Ovary (tissue), 9 donors: ENCODE data around the gene OTOL1. TPM values are rescaled to one million over a fixed set of nuclear protein-coding genes. Genes with fewer than 3 reads are reported as not detected.
"Not testable (repeated sequence)": the region's sequence is repeated elsewhere in the genome, so short reads cannot be mapped to it uniquely, and the experiment has no call there.

Experiments
- DNase-seq, 5 donors: peaks; one replicate each; pipeline ENCODE4 v3.0.0-alpha.2; 2019 to 2020
- H3K27ac ChIP-seq, 2 donors: fragments of 200-600 bp; one replicate each; pipeline versions ENCODE4 v1.5.1 to v1.8.0; 2019 to 2022
- H3K27me3 ChIP-seq: fragments of 200-600 bp; one replicate; pipeline ENCODE4 v1.8.0; 2022
- H3K36me3 ChIP-seq: fragments of 200-600 bp; sonication (generic); one replicate; pipeline ENCODE4 v1.5.1; 2019
- H3K4me1 ChIP-seq: one replicate; pipeline ENCODE4 v1.8.1; 2013; ENCODE audit warnings: mild to moderate bottlenecking, moderate library complexity; ENCODE audit not compliant: insufficient read depth
- H3K4me3 ChIP-seq: fragments of 200-600 bp; sonication (generic); one replicate; pipeline ENCODE4 v1.5.1; 2017
- H3K9me3 ChIP-seq, 2 donors: fragments of 200-600 bp in 1 of 2; sonication (generic) in 1 of 2; one replicate each; pipeline versions ENCODE4 v1.5.1 to v1.8.1; 2013 to 2019; ENCODE audit warnings: mild to moderate bottlenecking in 1 of 2, moderate library complexity in 1 of 2
- CTCF ChIP-seq, 3 donors: fragments of 450-650 bp in 2 of 3; fragments of 200-600 bp in 1 of 3; IDR thresholded peaks; one replicate each; pipeline versions ENCODE4 v1.5.1 to v1.8.0; 2016 to 2022; ENCODE audit warnings: antibody characterized with exemption in 3 of 3, mild to moderate bottlenecking in 1 of 3
- EP300 ChIP-seq: sonication (generic); formaldehyde crosslinking; IDR thresholded peaks from one replicate; pipeline ENCODE4 v1.6.1; 2017; ENCODE audit warnings: antibody characterized with exemption
- POLR2A ChIP-seq: fragments of 450-650 bp; IDR thresholded peaks from one replicate; pipeline ENCODE4 v1.6.1; 2017; ENCODE audit warnings: antibody characterized with exemption, mild to moderate bottlenecking, moderate library complexity
- WGBS, 3 donors: extraction: QIAGEN DNeasy Blood & Tissue Kit in 1 of 3; methylation state at CpG; one replicate each; pipeline versions ENCODE4 v1.1.5 to v1.1.7; 2013 to 2017; 5-methylcytosine and 5-hydroxymethylcytosine counted together
- intact Hi-C, 4 donors: fragments of 100-400 bp; cut with DNase I; formaldehyde crosslinking; loops; one replicate each; pipeline versions ENCODE4 v1.11.0 to v1.15.1; 2022 to 2023
- polyA plus RNA-seq, 2 donors: library from polyadenylated mRNA; stranded (reverse); fragments of 200-250 nt in 1 of 2; fragments of 350-450 nt in 1 of 2; fragmentation: Illumina TruSeq in 1 of 2; extraction: RNeasy Lipid Tissue Mini Kit (QIAGEN cat#74804) in 1 of 2; gene quantifications; one replicate each; pipeline ENCODE4 v1.2.3, GENCODE V29; 2013 to 2014
- total RNA-seq, 7 donors: library from RNA; depleted of rRNA in 2 of 7; stranded (reverse); fragments of >200 nt in 2 of 7; fragmentation: NEBNext Ultra II Directional in 3 of 7; extraction: Animal tissue kit (Norgen Biotek cat#: 25700) in 3 of 7; gene quantifications; one replicate each; pipeline versions ENCODE4 v1.1.0 to v1.2.4, GENCODE V29; 2016 to 2023
- donor health status: DM: no; HTN: no; CAD: no; lungs with moderate emphysema.
- donor health status: DM: no; HTN: no; CAD: no.
- donor health status: Bipolar disorder and iron deficiency.
- donor health status: DM: yes; HTN: yes; CAD: no.
- donor health status: DM: no; HTN: no; CAD: no.
- donor health status: DM: yes; HTN: yes; CAD: no.

The OTOL1 gene
- total and polyA plus RNA-seq, 9 donors = not detected

GRCh38 chr3:161474741-161475140 is 21.9 kb upstream of the OTOL1 start:
- WGBS, 3 donors = 89 to 94% (median 89%) methylated on average over 4 of the region's 4 CpGs
- intact Hi-C loops = no loop called here

GRCh38 chr3:161475206-161475605 is 21.4 kb upstream of the OTOL1 start:
- Histone ChIP-seq H3K4me1 (no peaks in the 10 kb centered on the region), H3K4me3 (no peak overlapping the region), H3K27me3 (no peaks in the 10 kb centered on the region), H3K27ac (no peak overlapping the region), H3K9me3 (no peaks in the 10 kb centered on the region), H3K36me3 (no peaks in the 10 kb centered on the region)
- TF ChIP-seq POLR2A = no peak
- no peak for TF ChIP-seq CTCF (IDR thresholded peaks at IDR 0.05)
- no peak for TF ChIP-seq EP300
- DNase-seq = no peak
- intact Hi-C loops = no loop called here

More at GRCh38 chr3:161474741-161475140, 21.9 kb upstream of the OTOL1 start:
- H3K4me3 ChIP-seq = no peak overlapping the region
- H3K4me1 ChIP-seq = no peaks in the 10 kb centered on the region
- no peaks in the 10 kb centered on the region for H3K36me3 ChIP-seq
- no peaks in the 10 kb centered on the region for H3K9me3 ChIP-seq
- DNase-seq = no peak
- no peak overlapping the region for H3K27ac ChIP-seq
- no peak for TF ChIP-seq EP300
- no peak for TF ChIP-seq CTCF (IDR thresholded peaks at IDR 0.05)
- no peak for TF ChIP-seq POLR2A
- no peaks in the 10 kb centered on the region for H3K27me3 ChIP-seq

DNA sequence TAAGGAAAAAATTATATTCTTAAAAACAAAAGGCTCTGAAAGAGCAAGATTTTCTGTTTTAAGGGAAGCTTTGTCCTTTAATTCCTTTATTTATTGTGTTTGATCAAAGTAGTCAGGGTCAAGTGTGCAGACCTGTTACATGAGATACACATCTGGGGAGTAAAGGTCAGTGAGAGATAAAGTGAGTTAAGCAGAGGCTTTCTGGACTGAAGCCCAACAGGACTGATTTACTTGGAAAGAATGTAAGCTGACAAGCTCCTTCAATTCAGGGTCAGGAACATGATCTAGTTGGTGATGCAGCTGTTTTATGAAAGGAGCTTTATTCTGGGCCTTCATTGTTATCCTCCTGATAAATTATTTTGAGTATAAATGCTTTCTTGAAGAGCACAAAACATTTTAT is 20.7 kb upstream of the OTOL1 start:
- Histone ChIP-seq H3K9me3 (no peaks in the 10 kb centered on the region), H3K27ac (no peak overlapping the region), H3K36me3 (no peaks in the 10 kb centered on the region), H3K4me3 (no peak overlapping the region), H3K4me1 (no peaks in the 10 kb centered on the region), H3K27me3 (no peaks in the 10 kb centered on the region)
- DNase-seq = no peak
- TF ChIP-seq CTCF (IDR thresholded peaks at IDR 0.05) (no peak), EP300 (no peak), POLR2A (no peak)
- intact Hi-C loops = no loop called here

DNA sequence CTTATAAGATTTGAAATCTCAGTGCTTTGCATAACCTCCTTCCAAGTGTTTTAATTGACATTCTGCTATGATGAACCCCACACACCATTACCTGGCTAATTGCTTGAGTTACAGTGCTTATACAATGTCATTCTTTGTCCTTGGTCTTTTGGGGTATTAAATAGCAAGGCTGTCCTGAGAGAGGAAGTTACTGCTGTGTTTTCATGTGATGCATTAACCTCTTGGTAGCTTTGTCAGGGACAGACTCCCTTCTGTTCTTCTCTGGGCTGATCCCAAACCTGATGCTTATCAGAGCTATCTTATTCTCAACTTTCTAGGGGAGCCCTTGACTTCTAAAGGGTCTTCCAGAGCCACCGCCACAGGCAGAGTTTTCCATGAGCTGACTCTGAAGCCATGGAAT is 12.4 kb upstream of the OTOL1 start:
- no peaks in the 10 kb centered on the region for H3K36me3 ChIP-seq
- 89 to 92% (median 89%) methylated on average over 1 of the region's 1 CpG for WGBS, 3 donors
- TF ChIP-seq POLR2A (no peak), CTCF (IDR thresholded peaks at IDR 0.05) (no peak), EP300 (no peak)
- H3K4me1 ChIP-seq = no peaks in the 10 kb centered on the region
- no peaks in the 10 kb centered on the region for H3K27me3 ChIP-seq
- no peak for DNase-seq
- no peaks in the 10 kb centered on the region for H3K9me3 ChIP-seq
- intact Hi-C loops = no loop called here
- no peak overlapping the region for H3K4me3 ChIP-seq
- no peak overlapping the region for H3K27ac ChIP-seq

- H3K36me3 ChIP-seq, H3K4me1 ChIP-seq, H3K27me3 ChIP-seq, H3K27ac ChIP-seq, DNase-seq, H3K4me3 ChIP-seq, H3K9me3 ChIP-seq, intact Hi-C loops: not testable (repeated sequence)
- 0 to 44% (median 28%) methylated on average over 1 of the region's 1 CpG for WGBS, 3 donors
Observed at GRCh38 chr3:161488284-161488683, 8.3 kb upstream of the OTOL1 start.
